Caco-2 (cell line): ENCODE measurements around the gene FOXO3. TPM values are rescaled to one million over a fixed set of nuclear protein-coding genes. Genes with fewer than 3 reads are reported as not detected.

ENCODE experiments used
- BruUV-seq: library from RNA; stranded (reverse); fragments of 400-500 nt; replicated peaks from 2 replicates; lab custom pipeline; 2021; lab: Mats Ljungman, UMichigan
- CTCF ChIA-PET: fragments of 300-600 bp; sonication (Branson Sonifier 250); formaldehyde crosslinking; loops from one replicate; lab custom pipeline; 2022; ENCODE audit warnings: antibody characterized with exemption; lab: Charles Lee
- POLR2A ChIA-PET: fragments of 300-600 bp; sonication (Branson Sonifier 250); formaldehyde crosslinking; loops from one replicate; lab custom pipeline; 2022; ENCODE audit warnings: antibody characterized with exemption; lab: Charles Lee
- DNase-seq, 2 experiments: peaks; one replicate each; pipeline versions ENCODE4 v3.0.0 to v3.0.0-alpha.2; 2020 to 2022
- H3K27me3 ChIP-seq: replicated peaks from 2 replicates; pipeline ENCODE4 v1.6.0; 2011; ENCODE audit warnings: low read length; ENCODE audit not compliant: control insufficient read depth, insufficient read depth
- H3K36me3 ChIP-seq: 2 replicates; pipeline ENCODE4 v1.5.1; 2011; ENCODE audit warnings: low read length; ENCODE audit not compliant: control insufficient read depth, insufficient read depth
- H3K4me1 ChIP-seq: fragments of 250-450 bp; sonication (Bioruptor Pico); 2 replicates; pipeline ENCODE4 v1.5.1; 2020; ENCODE audit warnings: mild to moderate bottlenecking
- H3K4me3 ChIP-seq: 2 replicates; pipeline ENCODE4 v1.5.1; 2011; ENCODE audit warnings: low read depth, mild to moderate bottlenecking, control low read depth, low read length
- H3K9me3 ChIP-seq: fragments of 250-450 bp; sonication (Bioruptor Pico); 2 replicates; pipeline ENCODE4 v1.5.1; 2020; ENCODE audit warnings: mild to moderate bottlenecking, moderate library complexity
- H3K27ac Mint-ChIP-seq: one replicate; pipeline ENCODE4 v1.8.0; 2022; ENCODE audit warnings: mixed read lengths; ENCODE audit not compliant: unreplicated experiment
- H3K27me3 Mint-ChIP-seq: one replicate; pipeline ENCODE4 v1.8.0; 2022; ENCODE audit warnings: mixed read lengths; ENCODE audit not compliant: insufficient read depth, unreplicated experiment
- H3K36me3 Mint-ChIP-seq: one replicate; pipeline ENCODE4 v1.8.0; 2022; ENCODE audit warnings: mild to moderate bottlenecking, mixed read lengths; ENCODE audit not compliant: insufficient read depth, unreplicated experiment
- H3K4me1 Mint-ChIP-seq: one replicate; pipeline ENCODE4 v1.8.0; 2022; ENCODE audit warnings: low read depth, mixed read lengths; ENCODE audit not compliant: unreplicated experiment
- H3K4me3 Mint-ChIP-seq: one replicate; pipeline ENCODE4 v1.8.0; 2022; ENCODE audit warnings: mild to moderate bottlenecking, moderate library complexity, mixed read lengths; ENCODE audit not compliant: unreplicated experiment
- H3K9me3 Mint-ChIP-seq: one replicate; pipeline ENCODE4 v1.8.0; 2022; ENCODE audit warnings: mixed read lengths; ENCODE audit not compliant: unreplicated experiment
- intact Hi-C: fragments of 100-400 bp; cut with micrococcal nuclease; formaldehyde crosslinking; loops from one replicate; pipeline ENCODE4 v1.10.0; 2022; ENCODE audit not compliant: unreplicated experiment
- total RNA-seq: library from RNA; stranded (reverse); gene quantifications from 2 replicates; pipeline ENCODE4 v1.2.3, GENCODE V29; 2022
- TF ChIP-seq, protein P1 (sequence below), 2 experiments: fragments of 200-600 bp in 1 of 2; IDR thresholded peaks; 1 replicate in 1 of 2; 2 replicates in 1 of 2; pipeline versions ENCODE4 v1.5.1 to v1.8.0; 2011 to 2022; ENCODE audit warnings: antibody characterized with exemption in 1 of 2, control low read depth in 1 of 2, inconsistent platforms in 1 of 2, low read depth in 1 of 2, low read length in 1 of 2, mild to moderate bottlenecking in 1 of 2, moderate library complexity in 1 of 2; ENCODE audit not compliant: insufficient read depth in 1 of 2, severe bottlenecking in 1 of 2, unreplicated experiment in 1 of 2

Gene FOXO3
- total RNA-seq, 1 experiment from 2014 or later: 34.3 TPM

DNA sequence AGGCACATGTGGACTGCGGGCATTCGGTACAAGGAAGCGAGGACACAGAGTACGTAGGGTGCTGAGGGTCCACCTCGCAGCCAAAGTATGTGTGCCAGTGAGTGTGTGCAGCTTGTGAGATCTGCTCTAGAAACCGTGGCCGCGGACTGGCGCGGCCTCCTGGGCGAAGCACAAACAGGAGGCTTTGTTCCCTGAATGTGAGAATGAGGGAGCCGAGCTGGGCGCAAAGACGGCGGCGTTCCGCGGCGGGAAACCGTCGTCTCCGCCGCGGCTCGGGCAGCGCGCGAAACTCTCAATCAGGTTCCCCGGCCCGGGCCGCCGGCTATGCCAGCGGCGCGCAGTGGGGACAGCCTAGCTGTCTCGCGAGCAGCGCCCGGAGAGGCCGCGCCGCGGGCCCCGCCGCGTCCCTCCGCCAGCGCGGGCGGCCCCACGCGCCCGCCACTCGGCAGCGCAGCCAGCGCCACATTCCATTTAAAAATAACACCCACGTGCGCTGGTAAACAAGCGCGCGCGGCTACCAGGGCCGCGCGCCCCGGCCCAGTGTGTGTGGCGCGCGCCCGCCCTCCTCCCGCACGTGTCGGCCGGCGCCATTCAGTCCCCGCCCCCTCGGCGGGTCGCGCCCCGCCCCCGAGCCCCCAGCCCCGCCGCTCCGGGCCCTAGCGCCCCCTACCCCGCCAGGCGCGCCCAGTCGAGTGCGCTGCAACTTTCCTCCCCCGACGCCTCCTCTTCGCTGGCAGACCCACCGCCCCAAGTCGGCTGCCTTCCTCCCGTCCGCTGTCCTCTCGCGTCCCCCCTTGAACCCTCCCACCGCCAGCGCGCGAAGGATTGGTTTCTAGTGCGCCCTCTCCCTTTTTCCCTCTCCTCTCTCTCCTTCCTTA lies 3.0 kb upstream of the FOXO3 start:
- Histone ChIP-seq H3K4me3 (peak overlapping the region; percentile 49), H3K36me3 (no peaks in the 10 kb centered on the region), H3K9me3 (no peaks in the 10 kb centered on the region), H3K27me3 (no peaks in the 10 kb centered on the region), H3K4me1 (peaks cover 8% of the 10 kb centered on the region; the same call in 1 of the 2 replicates)
- peak in 1 of 2 experiments; percentile 85 for DNase-seq
- peaks cover 19% of the 10 kb centered on the region for H3K4me1 Mint-ChIP-seq
- H3K9me3 Mint-ChIP-seq: no peaks in the 10 kb centered on the region
- H3K27ac Mint-ChIP-seq: peak overlapping the region; percentile 94
- peak overlapping the region; percentile 95 for H3K4me3 Mint-ChIP-seq
- ChIA-PET POLR2A (interaction anchor here (0.7 to 1.0 kb wide), 4 partner anchors 240 to 537 kb away, joined by 3 to 5 read pairs (median 3); partner anchors contain the start of genes CEP57L1 and SESN1), CTCF (interaction anchor here (0.9 to 2.5 kb wide), 3 partner anchors 16 to 537 kb away, joined by 4 to 14 read pairs (median 4); partner anchors contain the start of gene SESN1)
- peaks cover 30% of the 10 kb centered on the region for H3K36me3 Mint-ChIP-seq
- H3K27me3 Mint-ChIP-seq: no peaks in the 10 kb centered on the region
- BruUV-seq: no TSS peak
- intact Hi-C loops: loop anchor here (2.0 to 5.0 kb wide), 3 partner anchors 280 to 537 kb away; partner anchors contain the start of genes CEP57L1 and SESN1
- TF ChIP-seq, protein P1, sequence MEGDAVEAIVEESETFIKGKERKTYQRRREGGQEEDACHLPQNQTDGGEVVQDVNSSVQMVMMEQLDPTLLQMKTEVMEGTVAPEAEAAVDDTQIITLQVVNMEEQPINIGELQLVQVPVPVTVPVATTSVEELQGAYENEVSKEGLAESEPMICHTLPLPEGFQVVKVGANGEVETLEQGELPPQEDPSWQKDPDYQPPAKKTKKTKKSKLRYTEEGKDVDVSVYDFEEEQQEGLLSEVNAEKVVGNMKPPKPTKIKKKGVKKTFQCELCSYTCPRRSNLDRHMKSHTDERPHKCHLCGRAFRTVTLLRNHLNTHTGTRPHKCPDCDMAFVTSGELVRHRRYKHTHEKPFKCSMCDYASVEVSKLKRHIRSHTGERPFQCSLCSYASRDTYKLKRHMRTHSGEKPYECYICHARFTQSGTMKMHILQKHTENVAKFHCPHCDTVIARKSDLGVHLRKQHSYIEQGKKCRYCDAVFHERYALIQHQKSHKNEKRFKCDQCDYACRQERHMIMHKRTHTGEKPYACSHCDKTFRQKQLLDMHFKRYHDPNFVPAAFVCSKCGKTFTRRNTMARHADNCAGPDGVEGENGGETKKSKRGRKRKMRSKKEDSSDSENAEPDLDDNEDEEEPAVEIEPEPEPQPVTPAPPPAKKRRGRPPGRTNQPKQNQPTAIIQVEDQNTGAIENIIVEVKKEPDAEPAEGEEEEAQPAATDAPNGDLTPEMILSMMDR (IDR thresholded peaks at IDR 0.05; ENCODE audit: insufficient read depth in 1 of 2, low read depth in 1 of 2, low read length in 1 of 2, severe bottlenecking in 1 of 2, unreplicated experiment in 1 of 2): peak; percentile 22 to 26

DNA sequence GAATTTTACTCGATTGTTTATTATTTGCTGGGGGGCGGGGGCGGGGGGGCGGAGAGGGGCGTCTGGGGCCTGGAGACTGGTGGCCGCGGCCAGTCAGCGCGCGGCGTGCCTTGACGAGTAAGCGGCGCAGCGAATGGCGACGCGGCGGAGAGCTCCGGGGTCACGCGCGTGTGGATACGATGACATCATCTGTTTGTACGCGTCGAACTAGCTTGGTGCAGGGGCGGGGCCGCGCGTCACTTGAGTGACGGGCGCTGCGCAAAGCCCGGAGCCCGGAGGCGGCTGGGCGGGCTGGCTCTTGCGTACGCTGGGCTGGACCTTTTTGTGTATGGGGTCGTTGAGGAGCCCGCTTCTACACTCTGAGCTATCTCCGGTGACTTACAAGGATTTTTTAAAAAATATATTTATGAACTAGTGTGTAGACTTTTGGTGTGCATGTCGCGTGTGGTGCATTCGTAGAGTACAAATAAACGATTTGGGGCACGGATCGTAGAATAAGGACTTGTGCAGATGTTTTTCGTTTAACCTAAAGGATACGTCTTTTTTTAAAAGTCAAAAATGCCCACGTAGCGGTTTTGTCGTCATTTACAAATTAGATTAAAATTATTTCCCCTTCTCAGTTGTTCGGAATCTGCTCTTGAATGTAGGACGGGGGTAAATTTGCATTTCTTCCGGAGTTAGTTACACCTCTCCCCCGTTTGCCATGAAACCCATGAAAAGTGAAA lies 2.2 kb upstream of the FOXO3 start:
- DNase-seq: peak; percentile 97 to 98
- Histone ChIP-seq H3K4me1 (peaks cover 15% of the 10 kb centered on the region), H3K4me3 (peak overlapping the region; percentile 77), H3K9me3 (no peaks in the 10 kb centered on the region), H3K27me3 (no peaks in the 10 kb centered on the region), H3K36me3 (no peaks in the 10 kb centered on the region)
- Mint-ChIP-seq H3K4me1 (peaks cover 27% of the 10 kb centered on the region), H3K9me3 (no peaks in the 10 kb centered on the region), H3K27me3 (no peaks in the 10 kb centered on the region), H3K27ac (peak overlapping the region; percentile 94), H3K36me3 (peaks cover 36% of the 10 kb centered on the region), H3K4me3 (peak overlapping the region; percentile 95)
- BruUV-seq: no TSS peak
- TF ChIP-seq, protein P1 (IDR thresholded peaks at IDR 0.05; ENCODE audit: insufficient read depth in 1 of 2, low read depth in 1 of 2, low read length in 1 of 2, severe bottlenecking in 1 of 2, unreplicated experiment in 1 of 2): no peak
- intact Hi-C loops: loop anchor here (2.0 to 5.0 kb wide), 3 partner anchors 279 to 536 kb away; partner anchors contain the start of genes CEP57L1 and SESN1
- CTCF ChIA-PET: interaction anchor here (0.9 to 2.5 kb wide), 4 partner anchors 17 to 536 kb away, joined by 3 to 14 read pairs (median 4); partner anchors contain the start of gene SESN1
- POLR2A ChIA-PET: interaction anchor here (0.6 to 1.0 kb wide), 5 partner anchors 240 to 825 kb away, joined by 3 to 5 read pairs (median 3); partner anchors contain the start of genes CEP57L1 and SESN1
